ENCODE data around the gene KCNG4. TPM values are rescaled to one million over a fixed set of nuclear protein-coding genes. Genes with fewer than 3 reads are reported as not detected.

KCNG4 gene
- total RNA-seq, 1 experiment from 2014 or later = not detected

DNA sequence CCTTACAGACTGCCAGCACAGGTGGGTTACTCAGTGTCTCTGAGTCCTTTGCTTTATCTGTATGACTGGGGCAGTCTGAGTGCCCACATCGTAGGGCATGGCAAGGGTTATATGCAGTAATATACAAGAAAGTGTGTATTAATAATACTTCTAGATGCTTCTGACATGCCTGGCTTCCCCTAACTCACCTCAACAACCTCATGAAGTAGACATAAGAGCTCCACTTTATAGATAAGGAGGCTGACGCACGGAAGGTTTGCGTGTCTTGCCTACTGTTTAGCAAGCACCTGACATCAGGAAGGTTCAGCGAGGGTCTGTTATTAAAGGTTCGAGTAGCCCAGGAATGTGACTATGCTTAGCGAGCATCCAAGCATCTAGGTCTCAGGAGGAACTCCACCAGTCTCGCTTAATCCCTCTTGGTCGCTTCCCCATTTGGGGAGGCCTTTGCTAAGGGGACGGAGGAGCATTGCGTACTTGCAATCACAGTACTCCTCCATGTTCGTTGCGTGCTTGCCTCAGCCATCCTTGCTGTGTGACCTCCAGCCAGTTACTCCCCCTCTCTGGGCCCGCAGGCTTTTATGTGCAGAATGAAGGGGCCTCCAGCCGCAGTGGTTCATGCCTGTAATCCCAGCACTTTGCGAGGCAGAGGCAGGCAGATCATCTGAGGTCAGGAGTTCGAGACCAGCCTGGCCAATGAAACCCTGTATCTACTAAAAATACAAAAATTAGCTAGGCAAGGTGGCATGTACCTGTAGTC, 1.6 kb downstream of the KCNG4 start:
- Histone ChIP-seq H3K23me2 (ENCODE audit: insufficient read length, low read depth, low read length, poor library complexity, severe bottlenecking) (no peaks in the 10 kb centered on the region), H2BK20ac (ENCODE audit: low read depth, low read length, poor library complexity, severe bottlenecking) (no peak overlapping the region), H3K27ac (ENCODE audit: insufficient read length, low read depth, low read length) (no peak overlapping the region), H3K4ac (ENCODE audit: low read depth, low read length) (no peak overlapping the region), H4K8ac (replicated peaks; ENCODE audit: insufficient read length, low read depth, low read length) (no peak overlapping the region), H2AFZ (ENCODE audit: low read length) (no peak overlapping the region), H3K56ac (ENCODE audit: insufficient read length, low read depth, low read length) (no peak overlapping the region), H3K4me2 (ENCODE audit: insufficient read depth, insufficient read length, low read length) (no peak overlapping the region), H3K9me3 (ENCODE audit: control insufficient read depth, low read depth, low read length) (no peaks in the 10 kb centered on the region), H3T11ph (ENCODE audit: low read length) (no peak overlapping the region), H3K27me3 (ENCODE audit: insufficient read depth, low read length) (no peaks in the 10 kb centered on the region), H3K23ac (ENCODE audit: insufficient read length, low read depth, low read length) (no peak overlapping the region), H3K4me1 (ENCODE audit: insufficient read depth, low read length) (no peaks in the 10 kb centered on the region), H2BK5ac (ENCODE audit: insufficient read length, low read length) (no peak overlapping the region), H3K9ac (ENCODE audit: extremely low read depth, insufficient read length, low read length) (no peak overlapping the region), H4K91ac (ENCODE audit: insufficient read length, low read depth, low read length) (no peak overlapping the region), H4K20me1 (ENCODE audit: control insufficient read depth, insufficient read depth, insufficient read length) (no peaks in the 10 kb centered on the region), H3K18ac (ENCODE audit: insufficient read length, low read depth, low read length) (no peak overlapping the region), H4K5ac (ENCODE audit: insufficient read length, low read depth, low read length) (no peak overlapping the region), H2BK15ac (ENCODE audit: low read depth, low read length) (no peak overlapping the region), H3K79me2 (ENCODE audit: insufficient read depth, low read length) (no peaks in the 10 kb centered on the region), H3K79me1 (ENCODE audit: insufficient read depth, low read depth, low read length, poor library complexity, severe bottlenecking) (no peaks in the 10 kb centered on the region), H2BK120ac (ENCODE audit: low read depth, low read length, poor library complexity, severe bottlenecking) (no peak overlapping the region), H3K14ac (ENCODE audit: insufficient read depth, low read length) (no peak overlapping the region), H2AK5ac (ENCODE audit: insufficient read length, low read length) (no peak overlapping the region), H2BK12ac (ENCODE audit: insufficient read length, low read depth, low read length) (no peak overlapping the region)
- no CpG with 5 or more reads among the region's 17 CpGs for WGBS (ENCODE audit: extremely low coverage, insufficient read length, low lambda C conversion rate)
- Mint-ChIP-seq H3K4me1 (peaks cover 2 to 11% of the 10 kb centered on the region in 2 experiments; a peak in 2 of 4 replicates), H3K27ac (no peak overlapping the region), H3K9me3 (no peaks in the 10 kb centered on the region), H3K36me3 (ENCODE audit: insufficient read depth in 1 of 3, low read depth in 3 of 3) (no peaks in the 10 kb centered on the region), H3K4me3 (no peak overlapping the region), H3K27me3 (ENCODE audit: low read depth) (peaks cover 11% of the 10 kb centered on the region)
- no peak for DNase-seq
- TF ChIP-seq, protein P1, sequence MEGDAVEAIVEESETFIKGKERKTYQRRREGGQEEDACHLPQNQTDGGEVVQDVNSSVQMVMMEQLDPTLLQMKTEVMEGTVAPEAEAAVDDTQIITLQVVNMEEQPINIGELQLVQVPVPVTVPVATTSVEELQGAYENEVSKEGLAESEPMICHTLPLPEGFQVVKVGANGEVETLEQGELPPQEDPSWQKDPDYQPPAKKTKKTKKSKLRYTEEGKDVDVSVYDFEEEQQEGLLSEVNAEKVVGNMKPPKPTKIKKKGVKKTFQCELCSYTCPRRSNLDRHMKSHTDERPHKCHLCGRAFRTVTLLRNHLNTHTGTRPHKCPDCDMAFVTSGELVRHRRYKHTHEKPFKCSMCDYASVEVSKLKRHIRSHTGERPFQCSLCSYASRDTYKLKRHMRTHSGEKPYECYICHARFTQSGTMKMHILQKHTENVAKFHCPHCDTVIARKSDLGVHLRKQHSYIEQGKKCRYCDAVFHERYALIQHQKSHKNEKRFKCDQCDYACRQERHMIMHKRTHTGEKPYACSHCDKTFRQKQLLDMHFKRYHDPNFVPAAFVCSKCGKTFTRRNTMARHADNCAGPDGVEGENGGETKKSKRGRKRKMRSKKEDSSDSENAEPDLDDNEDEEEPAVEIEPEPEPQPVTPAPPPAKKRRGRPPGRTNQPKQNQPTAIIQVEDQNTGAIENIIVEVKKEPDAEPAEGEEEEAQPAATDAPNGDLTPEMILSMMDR (conservative IDR thresholded peaks at IDR 0.05) = no peak
